HepG2 (cell line): ENCODE results near the gene NELFB. TPM values are rescaled to one million over a fixed set of nuclear protein-coding genes. Genes with fewer than 3 reads are reported as not detected.
A peak's percentile ranks its signal among the peaks of the same experiment; 100 is the strongest.

Experiments
- CBX1 ChIP-seq: IDR thresholded peaks from one replicate; pipeline ENCODE4 v1.6.1; 2016; ENCODE audit warnings: antibody characterized with exemption, low read depth
- CEBPG ChIP-seq: IDR thresholded peaks from 2 replicates; pipeline ENCODE4 v1.6.1; 2016
- EHMT2 ChIP-seq: fragments of 200-600 bp; sonication (generic); IDR thresholded peaks from 2 replicates; pipeline ENCODE4 v1.7.0; 2017; ENCODE audit warnings: antibody characterized with exemption, low read depth, low read length, borderline replicate concordance
- GATAD1 ChIP-seq: IDR thresholded peaks from 2 replicates; pipeline ENCODE4 v1.6.1; 2016; ENCODE audit warnings: missing genetic modification reagents, missing compliant biosample characterization
- HIVEP1 ChIP-seq: sonication (generic); formaldehyde crosslinking; IDR thresholded peaks from 2 replicates; pipeline ENCODE4 v1.4.0; 2020; ENCODE audit warnings: mild to moderate bottlenecking, missing genetic modification reagents
- HNRNPL ChIP-seq: fragments of 200-400 bp; formaldehyde crosslinking; IDR thresholded peaks from 2 replicates; pipeline ENCODE4 v1.6.1; 2017; ENCODE audit warnings: mild to moderate bottlenecking, low read depth, low read length
- RBAK ChIP-seq: sonication (generic); formaldehyde crosslinking; IDR thresholded peaks from 2 replicates; pipeline ENCODE4 v1.5.1; 2020; ENCODE audit warnings: mild to moderate bottlenecking, missing genetic modification reagents
- SMAD3 ChIP-seq: sonication (generic); formaldehyde crosslinking; IDR thresholded peaks from 2 replicates; pipeline ENCODE4 v1.4.0; 2020; ENCODE audit warnings: missing genetic modification reagents
- YEATS2 ChIP-seq: sonication (generic); formaldehyde crosslinking; IDR thresholded peaks from 2 replicates; pipeline ENCODE4 v1.4.0; 2020; ENCODE audit warnings: missing genetic modification reagents, borderline replicate concordance
- polyA plus RNA-seq, 8 experiments: library from polyadenylated mRNA; depleted of rRNA in 3 of 8; stranded (reverse) in 7 of 8; unstranded in 1 of 8; fragments of >200 nt; fragmentation: Illumina TruSeq in 4 of 8; extraction: Trizol in 4 of 8; gene quantifications; 2 replicates each; pipeline versions ENCODE4 v1.2.1 to v1.2.3, GENCODE V29; 2011 to 2016; ENCODE audit warnings: low read depth in 4 of 8, missing spikeins in 1 of 8, mixed read lengths in 1 of 8; ENCODE audit not compliant: insufficient read depth in 1 of 8
- total RNA-seq, 5 experiments: library from RNA; depleted of rRNA; stranded (reverse); fragments of >200 nt; fragmentation: Illumina TruSeq; extraction: Trizol; gene quantifications; 2 replicates each; pipeline ENCODE4 v1.2.3, GENCODE V29; 2016; ENCODE audit warnings: low read depth in 1 of 5
- TF ChIP-seq, protein P1 (sequence below): sonication (generic); formaldehyde crosslinking; IDR thresholded peaks from 2 replicates; pipeline ENCODE4 v1.5.0; 2020; ENCODE audit warnings: mild to moderate bottlenecking, missing genetic modification reagents
- TF ChIP-seq, protein P2 (sequence below): sonication (generic); formaldehyde crosslinking; IDR thresholded peaks from 2 replicates; pipeline ENCODE4 v1.5.0; 2020; ENCODE audit warnings: mild to moderate bottlenecking, missing genetic modification reagents
- TF ChIP-seq, protein P3 (sequence below): sonication (generic); formaldehyde crosslinking; IDR thresholded peaks from 2 replicates; pipeline ENCODE4 v1.5.0; 2020; ENCODE audit warnings: mild to moderate bottlenecking, missing genetic modification reagents, moderate library complexity
- TF ChIP-seq, protein P4 (sequence below): IDR thresholded peaks from 2 replicates; pipeline ENCODE4 v1.6.1; 2016; ENCODE audit warnings: missing genetic modification reagents, missing compliant biosample characterization
- TF ChIP-seq, protein P5 (sequence below): sonication (generic); formaldehyde crosslinking; conservative IDR thresholded peaks from 2 replicates; pipeline ENCODE4 v1.4.0; 2020; ENCODE audit warnings: missing genetic modification reagents
- TF ChIP-seq, protein P6 (sequence below): IDR thresholded peaks from 2 replicates; pipeline ENCODE4 v1.6.1; 2016; ENCODE audit warnings: low read depth, control low read depth
- TF ChIP-seq, protein P7 (sequence below): sonication (generic); formaldehyde crosslinking; IDR thresholded peaks from 2 replicates; pipeline ENCODE4 v1.8.1; 2023; ENCODE audit warnings: mild to moderate bottlenecking, missing genetic modification reagents

Gene NELFB
- total and polyA plus RNA-seq, 2 of the 13 experiments (the other 11 are each of a cell fraction or from before 2014, with no cell fraction given), result 26.5 to 45.8 TPM

DNA sequence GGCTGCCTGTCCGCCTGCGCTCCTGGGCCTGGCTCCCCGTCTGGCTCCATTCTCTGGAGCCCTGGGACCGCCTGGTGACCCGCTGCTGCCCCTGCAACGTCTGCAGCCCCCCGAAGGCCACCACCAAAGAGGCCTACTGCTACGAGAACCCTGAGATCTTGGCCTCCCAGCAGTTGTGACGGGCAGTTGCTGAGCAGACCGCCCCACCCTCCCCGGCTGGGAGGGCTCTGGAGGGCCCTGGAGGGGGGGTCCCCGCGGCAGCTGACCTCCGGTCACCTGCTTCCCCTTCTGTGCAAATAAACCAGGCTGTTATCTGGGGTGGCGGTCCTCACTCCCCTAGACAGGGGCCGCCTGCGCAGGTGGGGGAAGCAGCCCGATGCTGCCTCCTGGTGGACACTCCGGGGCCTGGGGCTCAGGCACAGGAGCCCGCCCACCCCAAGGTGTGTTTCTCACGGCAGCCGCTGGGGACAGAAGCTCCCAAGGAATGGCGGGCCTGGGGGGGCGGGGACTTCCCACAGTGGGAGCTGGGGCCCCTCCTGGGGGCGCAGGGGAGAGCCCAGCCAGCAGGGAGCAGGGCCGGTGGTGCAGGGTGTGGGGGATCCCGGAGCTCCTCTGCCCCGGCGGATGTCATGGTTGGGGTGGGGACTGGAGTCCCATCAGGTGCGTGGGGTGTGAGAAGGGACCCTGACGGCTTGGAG, 18.7 kb upstream of the NELFB start (continued):
- TF ChIP-seq, protein P1, sequence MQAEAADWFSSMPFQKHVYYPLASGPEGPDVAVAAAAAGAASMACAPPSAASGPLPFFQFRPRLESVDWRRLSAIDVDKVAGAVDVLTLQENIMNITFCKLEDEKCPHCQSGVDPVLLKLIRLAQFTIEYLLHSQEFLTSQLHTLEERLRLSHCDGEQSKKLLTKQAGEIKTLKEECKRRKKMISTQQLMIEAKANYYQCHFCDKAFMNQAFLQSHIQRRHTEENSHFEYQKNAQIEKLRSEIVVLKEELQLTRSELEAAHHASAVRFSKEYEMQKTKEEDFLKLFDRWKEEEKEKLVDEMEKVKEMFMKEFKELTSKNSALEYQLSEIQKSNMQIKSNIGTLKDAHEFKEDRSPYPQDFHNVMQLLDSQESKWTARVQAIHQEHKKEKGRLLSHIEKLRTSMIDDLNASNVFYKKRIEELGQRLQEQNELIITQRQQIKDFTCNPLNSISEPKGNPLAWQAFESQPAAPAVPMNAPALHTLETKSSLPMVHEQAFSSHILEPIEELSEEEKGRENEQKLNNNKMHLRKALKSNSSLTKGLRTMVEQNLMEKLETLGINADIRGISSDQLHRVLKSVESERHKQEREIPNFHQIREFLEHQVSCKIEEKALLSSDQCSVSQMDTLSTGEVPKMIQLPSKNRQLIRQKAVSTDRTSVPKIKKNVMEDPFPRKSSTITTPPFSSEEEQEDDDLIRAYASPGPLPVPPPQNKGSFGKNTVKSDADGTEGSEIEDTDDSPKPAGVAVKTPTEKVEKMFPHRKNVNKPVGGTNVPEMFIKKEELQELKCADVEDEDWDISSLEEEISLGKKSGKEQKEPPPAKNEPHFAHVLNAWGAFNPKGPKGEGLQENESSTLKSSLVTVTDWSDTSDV (CRISPR knock-in tag), result no peak
- TF ChIP-seq HNRNPL (peak; percentile 46; the same call in 1 of the 2 replicates), HIVEP1 (peak; percentile 80), YEATS2 (CRISPR knock-in tag) (peak; percentile 55; the same call in 1 of the 2 replicates), GATAD1 (CRISPR knock-in tag) (peak; percentile 77; the same call in 1 of the 2 replicates), RBAK (no peak), CBX1 (peak; percentile 81), SMAD3 (peak; percentile 50; the same call in 1 of the 2 replicates), CEBPG (peak; percentile 18; the same call in 1 of the 2 replicates), EHMT2 (no peak)
- TF ChIP-seq, protein P2, sequence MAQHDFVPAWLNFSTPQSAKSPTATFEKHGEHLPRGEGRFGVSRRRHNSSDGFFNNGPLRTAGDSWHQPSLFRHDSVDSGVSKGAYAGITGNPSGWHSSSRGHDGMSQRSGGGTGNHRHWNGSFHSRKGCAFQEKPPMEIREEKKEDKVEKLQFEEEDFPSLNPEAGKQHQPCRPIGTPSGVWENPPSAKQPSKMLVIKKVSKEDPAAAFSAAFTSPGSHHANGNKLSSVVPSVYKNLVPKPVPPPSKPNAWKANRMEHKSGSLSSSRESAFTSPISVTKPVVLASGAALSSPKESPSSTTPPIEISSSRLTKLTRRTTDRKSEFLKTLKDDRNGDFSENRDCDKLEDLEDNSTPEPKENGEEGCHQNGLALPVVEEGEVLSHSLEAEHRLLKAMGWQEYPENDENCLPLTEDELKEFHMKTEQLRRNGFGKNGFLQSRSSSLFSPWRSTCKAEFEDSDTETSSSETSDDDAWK, result no peak
- TF ChIP-seq, protein P3, sequence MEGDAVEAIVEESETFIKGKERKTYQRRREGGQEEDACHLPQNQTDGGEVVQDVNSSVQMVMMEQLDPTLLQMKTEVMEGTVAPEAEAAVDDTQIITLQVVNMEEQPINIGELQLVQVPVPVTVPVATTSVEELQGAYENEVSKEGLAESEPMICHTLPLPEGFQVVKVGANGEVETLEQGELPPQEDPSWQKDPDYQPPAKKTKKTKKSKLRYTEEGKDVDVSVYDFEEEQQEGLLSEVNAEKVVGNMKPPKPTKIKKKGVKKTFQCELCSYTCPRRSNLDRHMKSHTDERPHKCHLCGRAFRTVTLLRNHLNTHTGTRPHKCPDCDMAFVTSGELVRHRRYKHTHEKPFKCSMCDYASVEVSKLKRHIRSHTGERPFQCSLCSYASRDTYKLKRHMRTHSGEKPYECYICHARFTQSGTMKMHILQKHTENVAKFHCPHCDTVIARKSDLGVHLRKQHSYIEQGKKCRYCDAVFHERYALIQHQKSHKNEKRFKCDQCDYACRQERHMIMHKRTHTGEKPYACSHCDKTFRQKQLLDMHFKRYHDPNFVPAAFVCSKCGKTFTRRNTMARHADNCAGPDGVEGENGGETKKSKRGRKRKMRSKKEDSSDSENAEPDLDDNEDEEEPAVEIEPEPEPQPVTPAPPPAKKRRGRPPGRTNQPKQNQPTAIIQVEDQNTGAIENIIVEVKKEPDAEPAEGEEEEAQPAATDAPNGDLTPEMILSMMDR (CRISPR knock-in tag), result peak; percentile 99
- TF ChIP-seq, protein P4, sequence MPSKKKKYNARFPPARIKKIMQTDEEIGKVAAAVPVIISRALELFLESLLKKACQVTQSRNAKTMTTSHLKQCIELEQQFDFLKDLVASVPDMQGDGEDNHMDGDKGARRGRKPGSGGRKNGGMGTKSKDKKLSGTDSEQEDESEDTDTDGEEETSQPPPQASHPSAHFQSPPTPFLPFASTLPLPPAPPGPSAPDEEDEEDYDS (CRISPR knock-in tag), result no peak; the same call in 1 of the 2 replicates
- TF ChIP-seq, protein P5, sequence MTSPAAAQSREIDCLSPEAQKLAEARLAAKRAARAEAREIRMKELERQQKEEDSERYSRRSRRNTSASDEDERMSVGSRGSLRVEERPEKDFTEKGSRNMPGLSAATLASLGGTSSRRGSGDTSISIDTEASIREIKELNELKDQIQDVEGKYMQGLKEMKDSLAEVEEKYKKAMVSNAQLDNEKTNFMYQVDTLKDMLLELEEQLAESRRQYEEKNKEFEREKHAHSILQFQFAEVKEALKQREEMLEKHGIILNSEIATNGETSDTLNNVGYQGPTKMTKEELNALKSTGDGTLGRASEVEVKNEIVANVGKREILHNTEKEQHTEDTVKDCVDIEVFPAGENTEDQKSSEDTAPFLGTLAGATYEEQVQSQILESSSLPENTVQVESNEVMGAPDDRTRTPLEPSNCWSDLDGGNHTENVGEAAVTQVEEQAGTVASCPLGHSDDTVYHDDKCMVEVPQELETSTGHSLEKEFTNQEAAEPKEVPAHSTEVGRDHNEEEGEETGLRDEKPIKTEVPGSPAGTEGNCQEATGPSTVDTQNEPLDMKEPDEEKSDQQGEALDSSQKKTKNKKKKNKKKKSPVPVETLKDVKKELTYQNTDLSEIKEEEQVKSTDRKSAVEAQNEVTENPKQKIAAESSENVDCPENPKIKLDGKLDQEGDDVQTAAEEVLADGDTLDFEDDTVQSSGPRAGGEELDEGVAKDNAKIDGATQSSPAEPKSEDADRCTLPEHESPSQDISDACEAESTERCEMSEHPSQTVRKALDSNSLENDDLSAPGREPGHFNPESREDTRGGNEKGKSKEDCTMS (CRISPR knock-in tag), result no peak
- TF ChIP-seq, protein P6, sequence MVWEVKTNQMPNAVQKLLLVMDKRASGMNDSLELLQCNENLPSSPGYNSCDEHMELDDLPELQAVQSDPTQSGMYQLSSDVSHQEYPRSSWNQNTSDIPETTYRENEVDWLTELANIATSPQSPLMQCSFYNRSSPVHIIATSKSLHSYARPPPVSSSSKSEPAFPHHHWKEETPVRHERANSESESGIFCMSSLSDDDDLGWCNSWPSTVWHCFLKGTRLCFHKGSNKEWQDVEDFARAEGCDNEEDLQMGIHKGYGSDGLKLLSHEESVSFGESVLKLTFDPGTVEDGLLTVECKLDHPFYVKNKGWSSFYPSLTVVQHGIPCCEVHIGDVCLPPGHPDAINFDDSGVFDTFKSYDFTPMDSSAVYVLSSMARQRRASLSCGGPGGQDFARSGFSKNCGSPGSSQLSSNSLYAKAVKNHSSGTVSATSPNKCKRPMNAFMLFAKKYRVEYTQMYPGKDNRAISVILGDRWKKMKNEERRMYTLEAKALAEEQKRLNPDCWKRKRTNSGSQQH (CRISPR knock-in tag), result peak; percentile 57; the same call in 1 of the 2 replicates
- TF ChIP-seq, protein P7, sequence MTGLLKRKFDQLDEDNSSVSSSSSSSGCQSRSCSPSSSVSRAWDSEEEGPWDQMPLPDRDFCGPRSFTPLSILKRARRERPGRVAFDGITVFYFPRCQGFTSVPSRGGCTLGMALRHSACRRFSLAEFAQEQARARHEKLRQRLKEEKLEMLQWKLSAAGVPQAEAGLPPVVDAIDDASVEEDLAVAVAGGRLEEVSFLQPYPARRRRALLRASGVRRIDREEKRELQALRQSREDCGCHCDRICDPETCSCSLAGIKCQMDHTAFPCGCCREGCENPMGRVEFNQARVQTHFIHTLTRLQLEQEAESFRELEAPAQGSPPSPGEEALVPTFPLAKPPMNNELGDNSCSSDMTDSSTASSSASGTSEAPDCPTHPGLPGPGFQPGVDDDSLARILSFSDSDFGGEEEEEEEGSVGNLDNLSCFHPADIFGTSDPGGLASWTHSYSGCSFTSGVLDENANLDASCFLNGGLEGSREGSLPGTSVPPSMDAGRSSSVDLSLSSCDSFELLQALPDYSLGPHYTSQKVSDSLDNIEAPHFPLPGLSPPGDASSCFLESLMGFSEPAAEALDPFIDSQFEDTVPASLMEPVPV (CRISPR knock-in tag), result no peak; the same call in 1 of the 2 replicates
